Loucy (cell line): ENCODE measurements around the gene PKP3.

Source experiments
- CTCF ChIP-seq: fragments of 200-600 bp; sonication (generic); conservative IDR thresholded peaks from 2 replicates; pipeline ENCODE4 v1.5.1; 2014; ENCODE audit warnings: mild to moderate bottlenecking, antibody characterized with exemption, low read length
- EZH2phosphoT487 ChIP-seq: fragments of 200-600 bp; IDR thresholded peaks from 2 replicates; pipeline ENCODE4 v1.6.1; 2018; ENCODE audit warnings: antibody characterized with exemption, mild to moderate bottlenecking, moderate library complexity, borderline replicate concordance

GRCh38 chr11:412641-413119 is 18.7 kb downstream of the PKP3 start:
- TF ChIP-seq CTCF (no peak), EZH2phosphoT487 (no peak)
